Bronchial epithelial cell (primary cell): ENCODE results near the gene TRIM17. TPM values are rescaled to one million over a fixed set of nuclear protein-coding genes. Genes with fewer than 3 reads are reported as not detected.
"Not testable (repeated sequence)": the region's sequence is repeated elsewhere in the genome, so short reads cannot be mapped to it uniquely, and the experiment has no call there.

Source experiments
- DNase-seq: peaks from one replicate; pipeline ENCODE4 v3.0.0-alpha.2; 2010; ENCODE audit warnings: low read depth
- FAIRE-seq: peaks from 2 replicates; lab custom pipeline; 2011; peaks lifted over from hg19 to GRCh38; lab: Jason Lieb, UNC
- H3K27me3 ChIP-seq: 2 replicates; pipeline ENCODE4 v1.5.1; 2011; ENCODE audit warnings: low read length; ENCODE audit not compliant: control insufficient read depth, insufficient read depth
- H3K36me3 ChIP-seq: 2 replicates; pipeline ENCODE4 v1.5.1; 2011; ENCODE audit warnings: low read length; ENCODE audit not compliant: control insufficient read depth, insufficient read depth
- H3K4me3 ChIP-seq: 2 replicates; pipeline ENCODE4 v1.5.1; 2011; ENCODE audit warnings: mild to moderate bottlenecking, low read depth, low read length, control low read depth
- total RNA-seq: library from RNA; depleted of rRNA; stranded (reverse); fragments of >200 nt; gene quantifications from 2 replicates; pipeline ENCODE4 v1.2.1, GENCODE V29; 2014
- TF ChIP-seq, protein P1 (sequence below): IDR thresholded peaks from 2 replicates; pipeline ENCODE4 v1.5.1; 2011; ENCODE audit warnings: mild to moderate bottlenecking, moderate library complexity, low read length, control low read depth, inconsistent platforms; ENCODE audit not compliant: insufficient read depth, severe bottlenecking

The TRIM17 gene
- total RNA-seq, 1 donor from 2014 or later: 1.6 TPM

DNA sequence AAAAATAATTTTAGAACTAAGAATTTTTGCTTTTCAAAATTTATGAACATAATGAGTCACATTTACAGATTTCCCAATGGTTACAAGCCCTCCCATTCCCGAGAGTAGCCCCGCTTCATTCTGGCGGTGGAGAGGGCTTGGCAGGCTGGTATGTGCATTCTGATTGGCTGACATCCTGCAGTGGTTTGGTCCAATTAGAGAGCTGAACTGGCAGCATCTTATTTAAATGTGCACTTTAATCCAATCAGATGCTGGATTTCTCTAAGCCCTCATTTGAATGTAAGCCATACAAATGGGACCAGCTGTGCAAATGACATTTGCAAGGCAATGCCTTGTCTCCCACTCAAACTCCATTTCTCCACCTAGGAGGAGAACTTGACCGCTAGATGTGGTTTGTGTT, 18.0 kb upstream of the TRIM17 start:
- DNase-seq (no peak), FAIRE-seq (no peak)
- Histone ChIP-seq H3K27me3 (peaks cover 3% of the 10 kb centered on the region), H3K4me3 (no peak overlapping the region), H3K36me3 (no peaks in the 10 kb centered on the region)
- TF ChIP-seq, protein P1, sequence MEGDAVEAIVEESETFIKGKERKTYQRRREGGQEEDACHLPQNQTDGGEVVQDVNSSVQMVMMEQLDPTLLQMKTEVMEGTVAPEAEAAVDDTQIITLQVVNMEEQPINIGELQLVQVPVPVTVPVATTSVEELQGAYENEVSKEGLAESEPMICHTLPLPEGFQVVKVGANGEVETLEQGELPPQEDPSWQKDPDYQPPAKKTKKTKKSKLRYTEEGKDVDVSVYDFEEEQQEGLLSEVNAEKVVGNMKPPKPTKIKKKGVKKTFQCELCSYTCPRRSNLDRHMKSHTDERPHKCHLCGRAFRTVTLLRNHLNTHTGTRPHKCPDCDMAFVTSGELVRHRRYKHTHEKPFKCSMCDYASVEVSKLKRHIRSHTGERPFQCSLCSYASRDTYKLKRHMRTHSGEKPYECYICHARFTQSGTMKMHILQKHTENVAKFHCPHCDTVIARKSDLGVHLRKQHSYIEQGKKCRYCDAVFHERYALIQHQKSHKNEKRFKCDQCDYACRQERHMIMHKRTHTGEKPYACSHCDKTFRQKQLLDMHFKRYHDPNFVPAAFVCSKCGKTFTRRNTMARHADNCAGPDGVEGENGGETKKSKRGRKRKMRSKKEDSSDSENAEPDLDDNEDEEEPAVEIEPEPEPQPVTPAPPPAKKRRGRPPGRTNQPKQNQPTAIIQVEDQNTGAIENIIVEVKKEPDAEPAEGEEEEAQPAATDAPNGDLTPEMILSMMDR: no peak

GRCh38 chr1:228433337-228434053, 16.8 kb upstream of the TRIM17 start:
- H3K27me3 ChIP-seq, H3K36me3 ChIP-seq, H3K4me3 ChIP-seq, DNase-seq: not testable (repeated sequence)
- peak; percentile 79 for FAIRE-seq

GRCh38 chr1:228430243-228430642, 13.6 kb upstream of the TRIM17 start:
- DNase-seq (peak; percentile 39), FAIRE-seq (no peak)
- TF ChIP-seq, protein P1: no peak
- Histone ChIP-seq H3K27me3 (peaks cover 4% of the 10 kb centered on the region), H3K36me3 (no peaks in the 10 kb centered on the region), H3K4me3 (no peak overlapping the region)

DNA sequence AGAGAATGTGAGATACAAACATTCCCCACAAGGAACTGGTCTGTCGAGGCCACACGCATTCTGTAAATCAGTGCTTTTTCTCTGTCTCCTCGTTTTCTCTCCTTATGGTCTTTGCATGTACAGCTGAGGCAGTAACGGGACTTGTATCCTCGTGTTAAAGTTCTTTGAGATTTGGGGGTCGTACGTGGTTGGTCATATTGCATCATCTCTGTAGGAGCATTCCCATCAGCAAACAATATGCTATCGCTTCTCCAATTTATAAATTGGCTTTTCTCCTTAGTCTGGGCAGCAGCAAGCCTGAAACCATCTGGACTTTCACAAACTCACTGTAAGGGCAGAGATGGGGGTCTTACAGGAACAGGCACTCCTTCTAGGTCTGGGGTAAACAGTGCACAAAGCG, 13.0 kb upstream of the TRIM17 start:
- Histone ChIP-seq H3K36me3 (no peaks in the 10 kb centered on the region), H3K4me3 (no peak overlapping the region), H3K27me3 (peaks cover 2% of the 10 kb centered on the region)
- TF ChIP-seq, protein P1: no peak
- DNase-seq: no peak
- no peak for FAIRE-seq

DNA sequence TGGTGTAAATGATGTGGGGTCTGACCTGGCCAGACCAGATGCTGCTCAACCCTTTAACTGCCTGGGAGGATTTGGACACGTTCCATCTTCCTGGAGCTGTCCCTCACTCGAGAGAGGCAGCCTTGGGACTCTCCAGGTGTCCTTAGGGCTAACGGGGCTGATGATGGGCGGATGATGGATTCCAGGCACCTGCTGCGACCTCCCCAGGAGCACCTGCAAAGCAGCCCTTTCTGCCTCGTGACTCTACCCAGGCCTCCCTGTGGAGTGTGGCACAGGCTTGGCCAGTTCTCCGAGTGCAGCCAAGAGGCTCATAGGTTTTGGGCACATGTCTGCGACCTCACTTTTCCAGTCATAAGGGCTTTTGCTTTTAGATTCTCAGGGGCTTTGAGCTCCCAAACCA, 12.3 kb upstream of the TRIM17 start:
- DNase-seq: no peak
- peaks cover 2% of the 10 kb centered on the region for H3K27me3 ChIP-seq
- no peak for FAIRE-seq
- no peak overlapping the region for H3K4me3 ChIP-seq
- TF ChIP-seq, protein P1: no peak
- no peaks in the 10 kb centered on the region for H3K36me3 ChIP-seq

DNA sequence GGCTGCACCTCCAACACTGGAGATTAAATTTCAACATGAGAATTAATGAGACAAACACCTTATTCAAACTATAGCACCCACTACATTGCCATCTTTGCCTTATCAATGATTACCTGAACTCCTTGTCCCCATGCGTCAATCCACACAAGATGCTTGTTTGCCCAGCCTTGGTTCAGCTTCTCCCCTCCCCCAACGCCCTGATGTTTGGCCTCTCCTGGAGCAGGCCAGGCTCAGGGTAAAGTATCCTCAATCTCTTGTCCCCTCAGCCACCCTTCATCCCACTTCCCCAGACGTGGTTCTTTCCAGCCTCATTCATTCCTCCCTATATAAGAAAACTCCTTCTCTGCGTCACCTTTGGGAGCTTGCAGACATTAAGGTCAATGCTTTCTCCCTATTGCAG, 11.8 kb upstream of the TRIM17 start:
- DNase-seq (no peak), FAIRE-seq (no peak)
- H3K4me3 ChIP-seq: no peak overlapping the region
- TF ChIP-seq, protein P1: no peak
- no peaks in the 10 kb centered on the region for H3K36me3 ChIP-seq
- H3K27me3 ChIP-seq: peaks cover 2% of the 10 kb centered on the region
